H1 (cell line): Measurements from ENCODE around the gene AGBL1. TPM values are rescaled to one million over a fixed set of nuclear protein-coding genes. Genes with fewer than 3 reads are reported as not detected.

ENCODE experiments used
- CTCF ChIA-PET: fragments of 300-600 bp; sonication (Branson Sonifier 250); formaldehyde crosslinking; loops from one replicate; lab custom pipeline; 2021; ENCODE audit not compliant: partially characterized antibody; lab: Charles Lee
- POLR2A ChIA-PET: fragments of 300-600 bp; sonication (Branson Sonifier 250); formaldehyde crosslinking; loops from one replicate; lab custom pipeline; 2021; ENCODE audit warnings: inconsistent platforms; ENCODE audit not compliant: partially characterized antibody; lab: Charles Lee
- DNase-seq, 2 experiments: peaks; one replicate each; pipeline versions ENCODE4 v3.0.0 to v3.0.0-alpha.2; 2010 to 2022; ENCODE audit warnings: low spot score in 2 of 2, low read depth in 1 of 2, mixed read lengths in 1 of 2
- FAIRE-seq: peaks from 2 replicates; lab custom pipeline; 2011; peaks lifted over from hg19 to GRCh38; lab: Jason Lieb, UNC
- H2AFZ ChIP-seq: 2 replicates; pipeline ENCODE4 v1.8.1; 2012; ENCODE audit warnings: low read length, inconsistent platforms
- H2AK5ac ChIP-seq: 2 replicates; pipeline ENCODE4 v1.6.1; 2013; ENCODE audit warnings: low read depth, low read length
- H2BK120ac ChIP-seq: replicated peaks from 2 replicates; pipeline ENCODE3; 2013; ENCODE audit warnings: low read depth, low read length, inconsistent platforms
- H2BK12ac ChIP-seq: 2 replicates; pipeline ENCODE4 v1.6.1; 2013; ENCODE audit warnings: low read depth, low read length
- H2BK15ac ChIP-seq: 2 replicates; pipeline ENCODE4 v1.6.1; 2013; ENCODE audit warnings: low read length
- H2BK20ac ChIP-seq: 2 replicates; pipeline ENCODE4 v1.6.1; 2013; ENCODE audit warnings: low read length
- H2BK5ac ChIP-seq: 2 replicates; pipeline ENCODE4 v1.6.1; 2013; ENCODE audit warnings: low read depth, low read length
- H3K14ac ChIP-seq: 2 replicates; pipeline ENCODE4 v1.6.1; 2013; ENCODE audit warnings: inconsistent platforms; ENCODE audit not compliant: insufficient read length
- H3K18ac ChIP-seq: 2 replicates; pipeline ENCODE4 v1.6.1; 2013; ENCODE audit warnings: low read length; ENCODE audit errors: extremely low read depth
- H3K23ac ChIP-seq: 2 replicates; pipeline ENCODE4 v1.6.1; 2013; ENCODE audit warnings: inconsistent platforms; ENCODE audit not compliant: insufficient read length
- H3K23me2 ChIP-seq: 2 replicates; pipeline ENCODE4 v1.6.1; 2013; ENCODE audit warnings: low read depth, low read length
- H3K27ac ChIP-seq: 2 replicates; pipeline ENCODE4 v1.6.1; 2011; ENCODE audit warnings: low read depth, low read length, inconsistent platforms
- H3K27me3 ChIP-seq, 4 experiments: replicated peaks in 1 of 4; 1 replicate in 1 of 4; 2 replicates in 3 of 4; pipeline versions ENCODE4 v1.6.1 to v1.8.1; 2011 to 2013; ENCODE audit warnings: low read length in 3 of 4, mild to moderate bottlenecking in 3 of 4, inconsistent platforms in 2 of 4, mixed read lengths in 2 of 4, moderate library complexity in 1 of 4; ENCODE audit not compliant: control insufficient read depth in 3 of 4, insufficient read depth in 3 of 4; ENCODE audit errors: extremely low read depth in 1 of 4
- H3K36me3 ChIP-seq, 4 experiments: 2 replicates each; pipeline versions ENCODE4 v1.6.1 to v1.8.1; 2011 to 2013; ENCODE audit warnings: mild to moderate bottlenecking in 4 of 4, low read length in 3 of 4, moderate library complexity in 2 of 4, control low read depth in 1 of 4, inconsistent platforms in 1 of 4; ENCODE audit not compliant: insufficient read depth in 4 of 4, control insufficient read depth in 2 of 4
- H3K4ac ChIP-seq: replicated peaks from 2 replicates; pipeline ENCODE3; 2013; ENCODE audit warnings: low read length, low read depth, mixed read lengths, inconsistent platforms; ENCODE audit not compliant: insufficient read length
- H3K4me1 ChIP-seq, 4 experiments: replicated peaks in 1 of 4; 1 replicate in 1 of 4; 2 replicates in 3 of 4; pipeline versions ENCODE4 v1.6.1 to v1.8.1; 2011 to 2013; ENCODE audit warnings: low read length in 3 of 4, inconsistent platforms in 2 of 4, mixed read lengths in 1 of 4; ENCODE audit not compliant: insufficient read depth in 4 of 4, control insufficient read depth in 3 of 4
- H3K4me2 ChIP-seq, 2 experiments: 2 replicates each; pipeline versions ENCODE4 v1.6.1 to v1.8.1; 2011 to 2013; ENCODE audit warnings: low read depth in 2 of 2, low read length in 2 of 2, control low read depth in 1 of 2, inconsistent platforms in 1 of 2, mild to moderate bottlenecking in 1 of 2; ENCODE audit not compliant: insufficient read depth in 1 of 2
- H3K4me3 ChIP-seq, 4 experiments: fragments of 200-600, 300-600 bp in 1 of 4; sonication (generic), shearing (Covaris generic), sonication (Bioruptor Twin) in 1 of 4; 2 replicates each; pipeline versions ENCODE4 v1.5.1 to v1.8.1; 2011 to 2016; ENCODE audit warnings: low read length in 4 of 4, low read depth in 3 of 4, control low read depth in 2 of 4, inconsistent platforms in 2 of 4, mild to moderate bottlenecking in 2 of 4, mixed read lengths in 1 of 4, moderate library complexity in 1 of 4; ENCODE audit not compliant: insufficient read depth in 2 of 4; ENCODE audit errors: extremely low read depth in 1 of 4
- H3K56ac ChIP-seq: replicated peaks from 2 replicates; pipeline ENCODE3; 2013; ENCODE audit warnings: low read depth, mild to moderate bottlenecking, mixed read lengths, low read length, inconsistent platforms; ENCODE audit not compliant: insufficient read length
- H3K79me1 ChIP-seq: 2 replicates; pipeline ENCODE4 v1.6.1; 2013; ENCODE audit warnings: low read depth, low read length, control low read depth
- H3K79me2 ChIP-seq, 2 experiments: 2 replicates each; pipeline versions ENCODE4 v1.6.1 to v1.8.1; 2012 to 2013; ENCODE audit warnings: low read length in 2 of 2, mild to moderate bottlenecking in 2 of 2, inconsistent platforms in 1 of 2; ENCODE audit not compliant: insufficient read depth in 2 of 2, control insufficient read depth in 1 of 2
- H3K9ac ChIP-seq, 4 experiments: replicated peaks in 1 of 4; 1 replicate in 1 of 4; 2 replicates in 3 of 4; pipeline versions ENCODE4 v1.6.1 to v1.8.1; 2011 to 2013; ENCODE audit warnings: low read depth in 3 of 4, low read length in 3 of 4, control low read depth in 2 of 4, mild to moderate bottlenecking in 2 of 4, moderate library complexity in 2 of 4, inconsistent platforms in 1 of 4; ENCODE audit errors: extremely low read depth in 1 of 4
- H3K9me3 ChIP-seq, 2 experiments: 2 replicates each; pipeline versions ENCODE4 v1.6.1 to v1.8.1; 2012 to 2013; ENCODE audit warnings: mild to moderate bottlenecking in 2 of 2, moderate library complexity in 2 of 2, control low read depth in 1 of 2, inconsistent platforms in 1 of 2, low read depth in 1 of 2, low read length in 1 of 2, mixed read lengths in 1 of 2; ENCODE audit not compliant: insufficient read depth in 2 of 2
- H4K20me1 ChIP-seq, 2 experiments: replicated peaks in 1 of 2; 2 replicates each; pipeline versions ENCODE3 to v1.8.1; 2011 to 2013; ENCODE audit warnings: inconsistent platforms in 2 of 2, low read length in 2 of 2, mild to moderate bottlenecking in 1 of 2; ENCODE audit not compliant: insufficient read depth in 2 of 2, control insufficient read depth in 1 of 2
- H4K5ac ChIP-seq: 2 replicates; pipeline ENCODE4 v1.6.1; 2013; ENCODE audit warnings: low read length, low read depth, mixed read lengths, inconsistent platforms; ENCODE audit not compliant: insufficient read length
- H4K8ac ChIP-seq: 2 replicates; pipeline ENCODE4 v1.8.0; 2013; ENCODE audit warnings: mild to moderate bottlenecking, moderate library complexity, low read length, inconsistent platforms; ENCODE audit not compliant: insufficient read depth; ENCODE audit errors: extremely low read depth
- H4K91ac ChIP-seq: replicated peaks from 2 replicates; pipeline ENCODE3; 2013; ENCODE audit warnings: low read length, mixed read lengths, inconsistent platforms; ENCODE audit not compliant: insufficient read length
- ASH2L ChIP-seq: fragments of 200-600, 300-600 bp; sonication (generic); IDR thresholded peaks from one replicate; pipeline ENCODE4 v1.7.1; 2017; ENCODE audit warnings: low read length
- BRCA1 ChIP-seq: IDR thresholded peaks from 2 replicates; pipeline ENCODE4 v1.6.1; 2012; ENCODE audit warnings: low read depth, low read length, improper control_type of control experiment
- CEBPB ChIP-seq: IDR thresholded peaks from 2 replicates; pipeline ENCODE4 v1.6.1; 2012; ENCODE audit warnings: low read depth, low read length
- E2F6 ChIP-seq: IDR thresholded peaks from 2 replicates; pipeline ENCODE4 v1.6.1; 2012; ENCODE audit warnings: inconsistent platforms
- EGR1 ChIP-seq: IDR thresholded peaks from 2 replicates; pipeline ENCODE4 v1.6.1; 2011; ENCODE audit warnings: low read depth, low read length, borderline replicate concordance
- POLR2A ChIP-seq, 2 experiments: IDR thresholded peaks; 1 replicate in 1 of 2; 2 replicates in 1 of 2; pipeline ENCODE4 v1.6.1; 2011; ENCODE audit warnings: low read depth in 2 of 2, low read length in 2 of 2, mild to moderate bottlenecking in 2 of 2; ENCODE audit errors: control extremely low read depth in 1 of 2
- SIX5 ChIP-seq: IDR thresholded peaks from 2 replicates; pipeline ENCODE4 v1.6.1; 2011; ENCODE audit warnings: mild to moderate bottlenecking, low read depth, low read length
- TEAD4 ChIP-seq: IDR thresholded peaks from 2 replicates; pipeline ENCODE4 v1.6.1; 2012; ENCODE audit warnings: low read depth, low read length, inconsistent platforms, mixed read lengths
- WGBS, 2 experiments: shearing (Covaris generic) in 1 of 2; methylation state at CpG; one replicate each; pipeline versions ENCODE4 v1.1.6 to v1.1.7; 2013 to 2015; ENCODE audit warnings: low lambda C conversion rate in 2 of 2, mixed read lengths in 2 of 2, inconsistent platforms in 1 of 2, low coverage in 1 of 2, missing lambda C conversion rate in 1 of 2; ENCODE audit not compliant: insufficient replicate concordance in 2 of 2, insufficient coverage in 1 of 2, insufficient read length in 1 of 2; ENCODE audit errors: extremely low coverage in 1 of 2, missing lambda C conversion rate in 1 of 2; 5-methylcytosine and 5-hydroxymethylcytosine counted together
- polyA plus RNA-seq, 7 experiments: library from polyadenylated mRNA; depleted of rRNA in 3 of 7; stranded (reverse) in 5 of 7; unstranded in 2 of 7; fragments of >200 nt in 5 of 7; fragments of 200-250 nt in 2 of 7; gene quantifications; 1 replicate in 5 of 7; 2 replicates in 1 of 7; 4 replicates in 1 of 7; pipeline versions ENCODE4 v1.2.1 to v1.2.3, GENCODE V29; 2011 to 2013; ENCODE audit warnings: missing spikeins in 2 of 7, mixed read lengths in 2 of 7
- total RNA-seq: library from RNA; stranded (reverse); fragmentation: NEBNext Ultra II Directional; extraction: Animal tissue kit (Norgen Biotek cat#: 25700); gene quantifications from 2 replicates; pipeline ENCODE4 v1.2.1, GENCODE V29; 2021
- TF ChIP-seq, protein P1 (sequence below): IDR thresholded peaks from 2 replicates; pipeline ENCODE4 v1.6.1; 2012; ENCODE audit warnings: low read length, inconsistent platforms
- TF ChIP-seq, protein P2 (sequence below), 3 experiments: IDR thresholded peaks; 1 replicate in 2 of 3; 2 replicates in 1 of 3; pipeline versions ENCODE4 v1.5.1 to v1.6.1; 2011; ENCODE audit warnings: low read length in 3 of 3, mild to moderate bottlenecking in 3 of 3, inconsistent platforms in 2 of 3, low read depth in 1 of 3, moderate library complexity in 1 of 3; ENCODE audit not compliant: insufficient read depth in 1 of 3; ENCODE audit errors: control extremely low read depth in 1 of 3

AGBL1 gene
- total and polyA plus RNA-seq, 2 of the 8 experiments (the other 6 are each of a cell fraction or from before 2014, with no cell fraction given), result not detected

DNA sequence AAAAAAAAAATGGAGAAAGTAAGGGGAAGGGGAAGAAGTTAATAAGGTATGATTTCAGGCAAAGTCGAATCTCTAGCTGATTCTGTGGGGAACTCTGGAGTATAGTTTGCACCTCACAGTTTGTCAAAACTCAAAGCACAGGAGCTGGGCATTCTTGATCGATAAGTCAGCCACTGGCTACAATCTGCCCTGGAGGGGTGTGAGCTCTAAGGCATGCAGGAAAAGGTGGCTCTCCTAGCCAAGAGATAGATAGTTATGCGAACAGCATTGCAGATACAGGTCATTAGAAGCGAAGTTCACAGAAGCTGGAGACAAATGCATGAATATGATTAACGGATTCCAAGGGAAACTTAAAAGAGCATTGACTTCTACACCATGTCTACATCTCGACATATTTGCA is 952.6 kb downstream of the AGBL1 start:
- no peak overlapping the region for H2BK12ac ChIP-seq
- H3K27me3 ChIP-seq, result no peaks in the 10 kb centered on the region
- no peak overlapping the region for H2AK5ac ChIP-seq
- no peak overlapping the region for H2BK15ac ChIP-seq
- H4K20me1 ChIP-seq, result no peaks in the 10 kb centered on the region
- no peaks in the 10 kb centered on the region for H3K79me1 ChIP-seq
- H4K91ac ChIP-seq, result no peak overlapping the region
- peak in 1 of 2 experiments; percentile 13 for DNase-seq
- 92% methylated on average over 6 of the region's 6 CpGs; no CpG with 5 or more reads in 1 of the 2 experiments for WGBS, 2 experiments
- no peak overlapping the region for H4K8ac ChIP-seq
- no peaks in the 10 kb centered on the region for H3K79me2 ChIP-seq
- no peak overlapping the region for H4K5ac ChIP-seq
- H3K36me3 ChIP-seq, result no peaks in the 10 kb centered on the region
- no peak overlapping the region for H3K23ac ChIP-seq
- peak overlapping the region; percentile 19; the same call in 1 of the 2 replicates for H2AFZ ChIP-seq
- peaks cover 0 to 2% of the 10 kb centered on the region in 2 experiments; a peak in 1 of 4 replicates for H3K9me3 ChIP-seq
- H3K4me1 ChIP-seq, result no peaks in the 10 kb centered on the region
- H2BK120ac ChIP-seq, result no peak overlapping the region
- no peak overlapping the region for H3K27ac ChIP-seq
- ChIA-PET CTCF (interaction anchor here (0.9 to 1.1 kb wide), 5 partner anchors 94 to 573 kb away, joined by 3 to 5 read pairs (median 3); no protein-coding TSS in a partner anchor), POLR2A (no interaction called here)
- no peak overlapping the region for H3K4me3 ChIP-seq
- H3K4ac ChIP-seq, result no peak overlapping the region
- H2BK20ac ChIP-seq, result no peak overlapping the region
- H3K9ac ChIP-seq, result no peak overlapping the region
- H3K14ac ChIP-seq, result no peak overlapping the region
- H3K4me2 ChIP-seq, result no peak overlapping the region
- H3K18ac ChIP-seq, result no peak overlapping the region
- H3K23me2 ChIP-seq, result no peaks in the 10 kb centered on the region
- H3K56ac ChIP-seq, result no peak overlapping the region
- H2BK5ac ChIP-seq, result no peak overlapping the region
- no peak for FAIRE-seq
- TF ChIP-seq BRCA1, result no peak
- no peak for TF ChIP-seq POLR2A (IDR thresholded peaks at IDR 0.05; ENCODE audit: control extremely low read depth in 1 of 2, low read depth in 2 of 2, low read length in 2 of 2)
- no peak for TF ChIP-seq TEAD4
- TF ChIP-seq EGR1, result no peak
- no peak for TF ChIP-seq ASH2L
- TF ChIP-seq CEBPB, result no peak
- TF ChIP-seq, protein P1, sequence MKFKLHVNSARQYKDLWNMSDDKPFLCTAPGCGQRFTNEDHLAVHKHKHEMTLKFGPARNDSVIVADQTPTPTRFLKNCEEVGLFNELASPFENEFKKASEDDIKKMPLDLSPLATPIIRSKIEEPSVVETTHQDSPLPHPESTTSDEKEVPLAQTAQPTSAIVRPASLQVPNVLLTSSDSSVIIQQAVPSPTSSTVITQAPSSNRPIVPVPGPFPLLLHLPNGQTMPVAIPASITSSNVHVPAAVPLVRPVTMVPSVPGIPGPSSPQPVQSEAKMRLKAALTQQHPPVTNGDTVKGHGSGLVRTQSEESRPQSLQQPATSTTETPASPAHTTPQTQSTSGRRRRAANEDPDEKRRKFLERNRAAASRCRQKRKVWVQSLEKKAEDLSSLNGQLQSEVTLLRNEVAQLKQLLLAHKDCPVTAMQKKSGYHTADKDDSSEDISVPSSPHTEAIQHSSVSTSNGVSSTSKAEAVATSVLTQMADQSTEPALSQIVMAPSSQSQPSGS, result no peak
- no peak for TF ChIP-seq E2F6
- no peak for TF ChIP-seq SIX5
- TF ChIP-seq, protein P2, sequence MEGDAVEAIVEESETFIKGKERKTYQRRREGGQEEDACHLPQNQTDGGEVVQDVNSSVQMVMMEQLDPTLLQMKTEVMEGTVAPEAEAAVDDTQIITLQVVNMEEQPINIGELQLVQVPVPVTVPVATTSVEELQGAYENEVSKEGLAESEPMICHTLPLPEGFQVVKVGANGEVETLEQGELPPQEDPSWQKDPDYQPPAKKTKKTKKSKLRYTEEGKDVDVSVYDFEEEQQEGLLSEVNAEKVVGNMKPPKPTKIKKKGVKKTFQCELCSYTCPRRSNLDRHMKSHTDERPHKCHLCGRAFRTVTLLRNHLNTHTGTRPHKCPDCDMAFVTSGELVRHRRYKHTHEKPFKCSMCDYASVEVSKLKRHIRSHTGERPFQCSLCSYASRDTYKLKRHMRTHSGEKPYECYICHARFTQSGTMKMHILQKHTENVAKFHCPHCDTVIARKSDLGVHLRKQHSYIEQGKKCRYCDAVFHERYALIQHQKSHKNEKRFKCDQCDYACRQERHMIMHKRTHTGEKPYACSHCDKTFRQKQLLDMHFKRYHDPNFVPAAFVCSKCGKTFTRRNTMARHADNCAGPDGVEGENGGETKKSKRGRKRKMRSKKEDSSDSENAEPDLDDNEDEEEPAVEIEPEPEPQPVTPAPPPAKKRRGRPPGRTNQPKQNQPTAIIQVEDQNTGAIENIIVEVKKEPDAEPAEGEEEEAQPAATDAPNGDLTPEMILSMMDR (IDR thresholded peaks at IDR 0.05; ENCODE audit: control extremely low read depth in 1 of 3, insufficient read depth in 1 of 3, low read depth in 1 of 3, low read length in 3 of 3), result no peak
